Esophagus squamous epithelium (tissue), 5 donors: ENCODE measurements around the gene ROR1. TPM values are rescaled to one million over a fixed set of nuclear protein-coding genes. Genes with fewer than 3 reads are reported as not detected.

Source experiments
- DNase-seq: peaks from one replicate; lab custom pipeline; 2025; lab: John Stamatoyannopoulos, UW
- H3K27ac ChIP-seq, 4 donors: fragments of 200-600 bp; sonication (generic); one replicate each; pipeline ENCODE4 v1.5.1; 2016 to 2019; ENCODE audit warnings: mild to moderate bottlenecking in 1 of 4
- H3K27me3 ChIP-seq, 4 donors: fragments of 200-600 bp; sonication (generic); 1 replicate in 3 of 4; 2 replicates in 1 of 4; pipeline versions ENCODE4 v1.5.1 to v1.6.0; 2017 to 2021; ENCODE audit warnings: antibody characterized with exemption in 1 of 4
- H3K36me3 ChIP-seq, 3 donors: fragments of 200-600 bp; sonication (generic); one replicate each; pipeline ENCODE4 v1.5.1; 2016 to 2019
- H3K4me1 ChIP-seq, 3 donors: fragments of 200-600 bp; sonication (generic); one replicate each; pipeline ENCODE4 v1.5.1; 2017 to 2019
- H3K4me3 ChIP-seq, 4 donors: fragments of 200-600 bp; sonication (generic); 1 replicate in 3 of 4; 2 replicates in 1 of 4; pipeline ENCODE4 v1.5.1; 2016 to 2019; ENCODE audit warnings: mild to moderate bottlenecking in 2 of 4, moderate library complexity in 1 of 4
- H3K9me3 ChIP-seq, 3 donors: fragments of 200-600 bp; sonication (generic); one replicate each; pipeline ENCODE4 v1.5.1; 2016 to 2019
- POLR2A ChIP-seq, 4 donors: fragments of 450-650 bp; IDR thresholded peaks; one replicate each; pipeline ENCODE4 v1.6.1; 2017; ENCODE audit warnings: antibody characterized with exemption in 4 of 4, mild to moderate bottlenecking in 4 of 4, moderate library complexity in 3 of 4
- WGBS, 2 donors: methylation state at CpG; one replicate each; pipeline ENCODE4 v1.1.5; 2018; 5-methylcytosine and 5-hydroxymethylcytosine counted together
- intact Hi-C: fragments of 100-400 bp; cut with DNase I; formaldehyde crosslinking; loops from one replicate; pipeline ENCODE4 v1.15.0; 2022
- total RNA-seq, 4 donors: library from RNA; depleted of rRNA; stranded (reverse); fragments of >200 nt; gene quantifications; one replicate each; pipeline ENCODE4 v1.1.0, GENCODE V29; 2016
- TF ChIP-seq, protein P1 (sequence below), 6 experiments: fragments of 450-650 bp in 4 of 6; fragments of 200-600 bp in 2 of 6; sonication (generic) in 2 of 6; IDR thresholded peaks; one replicate each; pipeline ENCODE4 v1.5.1; 2016 to 2019; ENCODE audit warnings: antibody characterized with exemption in 6 of 6, mild to moderate bottlenecking in 4 of 6, moderate library complexity in 4 of 6
- donor health status: DM: yes; HTN: yes; CAD: no.

The ROR1 gene
- total RNA-seq, 4 donors from 2014 or later, result 6.6 to 15.3 (median 9.4) TPM

DNA sequence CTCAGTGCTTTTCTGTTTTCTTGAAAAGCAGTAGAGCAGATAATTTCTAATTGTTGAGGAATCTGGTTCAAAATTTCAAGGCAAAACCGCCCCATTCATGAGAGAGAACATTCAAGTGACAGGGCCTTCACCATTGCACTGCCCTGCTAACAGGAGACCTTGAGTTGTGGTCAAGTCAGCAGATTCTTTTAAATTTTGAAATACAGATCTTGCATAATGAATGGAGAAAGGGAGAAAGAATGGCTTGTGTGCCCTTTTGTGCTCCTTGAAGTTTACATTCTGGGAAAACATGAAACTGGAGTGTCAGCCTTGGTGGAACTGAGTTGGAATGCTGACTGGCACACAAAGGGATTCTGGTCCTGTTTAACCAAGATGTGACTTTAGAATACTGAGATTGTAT lies 265.1 kb downstream of the ROR1 start:
- H3K36me3 ChIP-seq, result no peaks in the 10 kb centered on the region
- no peaks in the 10 kb centered on the region for H3K27me3 ChIP-seq
- DNase-seq, result no peak
- H3K4me3 ChIP-seq, result no peak overlapping the region
- H3K9me3 ChIP-seq, result no peaks in the 10 kb centered on the region
- 56 to 63% methylated on average over 1 of the region's 1 CpG for WGBS, 2 donors
- TF ChIP-seq, protein P1, sequence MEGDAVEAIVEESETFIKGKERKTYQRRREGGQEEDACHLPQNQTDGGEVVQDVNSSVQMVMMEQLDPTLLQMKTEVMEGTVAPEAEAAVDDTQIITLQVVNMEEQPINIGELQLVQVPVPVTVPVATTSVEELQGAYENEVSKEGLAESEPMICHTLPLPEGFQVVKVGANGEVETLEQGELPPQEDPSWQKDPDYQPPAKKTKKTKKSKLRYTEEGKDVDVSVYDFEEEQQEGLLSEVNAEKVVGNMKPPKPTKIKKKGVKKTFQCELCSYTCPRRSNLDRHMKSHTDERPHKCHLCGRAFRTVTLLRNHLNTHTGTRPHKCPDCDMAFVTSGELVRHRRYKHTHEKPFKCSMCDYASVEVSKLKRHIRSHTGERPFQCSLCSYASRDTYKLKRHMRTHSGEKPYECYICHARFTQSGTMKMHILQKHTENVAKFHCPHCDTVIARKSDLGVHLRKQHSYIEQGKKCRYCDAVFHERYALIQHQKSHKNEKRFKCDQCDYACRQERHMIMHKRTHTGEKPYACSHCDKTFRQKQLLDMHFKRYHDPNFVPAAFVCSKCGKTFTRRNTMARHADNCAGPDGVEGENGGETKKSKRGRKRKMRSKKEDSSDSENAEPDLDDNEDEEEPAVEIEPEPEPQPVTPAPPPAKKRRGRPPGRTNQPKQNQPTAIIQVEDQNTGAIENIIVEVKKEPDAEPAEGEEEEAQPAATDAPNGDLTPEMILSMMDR (IDR thresholded peaks at IDR 0.05), result no peak
- no peak for TF ChIP-seq POLR2A (IDR thresholded peaks at IDR 0.05)
- peak overlapping the region in 3 of 4 donors; percentile 42 to 82 (median 63) for H3K27ac ChIP-seq
- H3K4me1 ChIP-seq, result peaks cover 7 to 41% (median 21%) of the 10 kb centered on the region in 3 donors
- intact Hi-C loops, result no loop called here

DNA sequence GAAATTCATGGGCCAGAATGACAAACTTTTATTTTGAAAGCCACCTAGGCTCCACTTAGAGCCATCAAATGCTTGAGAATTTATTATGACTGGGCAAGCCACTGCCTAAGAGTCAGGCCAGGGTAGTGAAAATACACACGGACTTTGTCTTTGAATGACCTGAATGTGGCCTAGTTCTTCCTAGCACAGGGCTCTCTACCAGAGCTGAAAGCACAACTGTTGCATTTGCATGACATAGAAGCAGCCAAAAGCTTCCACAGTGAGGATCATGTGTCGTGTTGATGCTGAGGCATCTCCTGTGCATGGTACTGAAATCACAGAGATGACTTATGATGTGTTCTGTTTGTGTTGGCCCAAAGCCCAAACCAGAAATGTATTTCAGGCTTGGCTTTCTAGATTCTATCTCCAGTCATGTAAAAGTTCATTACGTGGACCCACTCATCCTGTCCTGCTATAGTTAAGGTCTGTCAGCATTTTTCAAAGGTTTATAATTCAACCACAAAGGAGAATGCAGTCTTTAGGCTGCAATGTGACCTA lies 265.6 kb downstream of the ROR1 start:
- 7 to 20% methylated on average over 3 of the region's 3 CpGs for WGBS, 2 donors
- Histone ChIP-seq H3K4me3 (no peak overlapping the region), H3K9me3 (no peaks in the 10 kb centered on the region), H3K4me1 (peaks cover 7 to 41% (median 21%) of the 10 kb centered on the region in 3 donors), H3K36me3 (no peaks in the 10 kb centered on the region), H3K27ac (peak overlapping the region in 3 of 4 donors; percentile 42 to 82 (median 63)), H3K27me3 (no peaks in the 10 kb centered on the region)
- TF ChIP-seq POLR2A (IDR thresholded peaks at IDR 0.05), result no peak
- TF ChIP-seq, protein P1 (IDR thresholded peaks at IDR 0.05), result no peak
- no peak for DNase-seq
- intact Hi-C loops, result no loop called here

DNA sequence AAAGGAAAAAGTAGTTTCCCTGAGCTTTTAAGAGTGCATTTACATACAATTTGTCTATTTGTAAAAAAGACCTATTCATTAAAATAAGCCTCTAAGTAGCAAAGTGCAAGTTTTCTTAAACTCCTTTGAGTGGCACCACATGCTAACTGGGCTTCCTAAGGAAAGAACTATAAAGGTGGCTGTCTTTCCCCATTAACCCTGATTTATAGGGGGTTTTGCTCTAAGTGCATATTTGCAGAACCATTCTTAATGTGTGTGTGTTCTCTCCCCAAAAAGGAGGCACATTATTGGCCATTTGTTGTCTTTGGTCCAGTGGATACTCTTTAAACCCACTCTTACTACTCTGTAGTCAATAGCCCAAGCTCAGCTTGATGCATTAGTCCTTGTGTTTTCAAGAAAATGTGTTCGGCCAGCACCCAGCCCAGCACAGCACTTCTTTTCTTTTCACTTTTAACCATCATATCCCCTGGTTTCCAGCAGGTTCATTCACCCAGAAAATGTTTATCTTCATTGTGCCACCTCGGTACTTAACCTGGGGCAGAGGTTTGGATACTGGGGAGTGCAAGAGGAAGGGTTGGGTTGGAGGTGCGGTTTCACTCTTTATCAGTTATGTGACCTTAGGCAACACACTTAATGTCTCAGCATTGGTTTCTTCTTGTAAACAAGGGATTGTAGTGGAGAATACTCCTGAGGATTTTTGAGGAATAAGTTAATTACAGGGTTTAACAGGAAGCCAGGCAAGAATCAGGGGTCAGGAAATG lies 267.7 kb downstream of the ROR1 start:
- 77 to 86% methylated on average over 3 of the region's 3 CpGs for WGBS, 2 donors
- no peak overlapping the region for H3K4me3 ChIP-seq
- no peak for DNase-seq
- no peaks in the 10 kb centered on the region for H3K36me3 ChIP-seq
- H3K4me1 ChIP-seq, result peaks cover 7 to 41% (median 21%) of the 10 kb centered on the region in 3 donors
- H3K27ac ChIP-seq, result peak overlapping the region in 3 of 4 donors; percentile 57 to 81 (median 78)
- TF ChIP-seq POLR2A (IDR thresholded peaks at IDR 0.05), result no peak
- TF ChIP-seq, protein P1 (IDR thresholded peaks at IDR 0.05), result no peak
- H3K27me3 ChIP-seq, result no peaks in the 10 kb centered on the region
- intact Hi-C loops, result no loop called here
- H3K9me3 ChIP-seq, result no peaks in the 10 kb centered on the region

DNA sequence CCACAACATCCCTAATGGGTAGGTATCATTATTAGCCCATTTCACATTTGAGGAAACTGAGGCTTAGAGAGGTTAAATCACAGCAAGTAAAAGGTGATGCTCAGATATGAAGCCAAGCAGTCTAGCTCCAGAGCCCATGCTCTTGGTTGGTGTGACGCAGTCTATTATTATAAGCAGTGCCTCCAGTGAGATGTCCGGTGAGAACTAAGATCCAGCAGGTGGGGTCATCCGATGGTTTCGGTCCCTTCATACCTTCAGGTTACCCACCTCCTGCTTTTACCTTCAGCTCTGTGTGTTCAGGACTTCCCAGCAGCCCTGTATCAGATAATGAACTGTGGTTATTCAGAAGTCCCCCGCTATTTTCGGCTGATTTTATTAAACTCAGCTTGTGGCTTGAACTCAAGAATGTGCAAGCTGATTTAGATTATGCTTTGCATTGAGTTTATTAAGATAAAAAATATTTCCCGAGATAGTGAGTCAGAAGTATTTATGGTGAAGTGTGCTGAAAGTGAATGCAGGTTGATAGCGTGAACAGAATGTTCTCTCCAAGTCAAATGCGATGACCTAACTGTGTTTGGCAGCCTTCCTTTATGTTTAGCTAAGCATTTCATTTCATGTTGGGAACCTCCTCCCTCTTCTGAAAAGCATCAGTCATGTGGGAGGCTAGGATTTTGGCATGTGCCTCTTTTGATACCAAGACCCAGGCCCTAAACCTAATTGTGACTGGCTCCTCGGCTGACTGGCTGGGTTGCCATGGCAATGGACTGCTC lies 268.7 kb downstream of the ROR1 start:
- H3K36me3 ChIP-seq, result no peaks in the 10 kb centered on the region

More for the DNA sequence above, 268.7 kb downstream of the ROR1 start:
- intact Hi-C loops, result no loop called here
- Histone ChIP-seq H3K27me3 (no peaks in the 10 kb centered on the region), H3K4me3 (no peak overlapping the region), H3K9me3 (no peaks in the 10 kb centered on the region), H3K27ac (peak overlapping the region in 3 of 4 donors; percentile 57 to 81 (median 78)), H3K4me1 (peaks cover 7 to 41% (median 21%) of the 10 kb centered on the region in 3 donors)
- no peak for DNase-seq
- 46 to 53% methylated on average over 10 of the region's 10 CpGs for WGBS, 2 donors
- TF ChIP-seq POLR2A (IDR thresholded peaks at IDR 0.05), result no peak
- TF ChIP-seq, protein P1 (IDR thresholded peaks at IDR 0.05), result no peak
